Epithelial cell of proximal tubule (primary cell): Measurements from ENCODE around the gene MYB. TPM values are rescaled to one million over a fixed set of nuclear protein-coding genes. Genes with fewer than 3 reads are reported as not detected.

Experiments
- DNase-seq: peaks from one replicate; pipeline ENCODE4 v3.0.0-alpha.2; 2011; ENCODE audit warnings: low read depth
- H3K4me3 ChIP-seq: 2 replicates; pipeline ENCODE4 v1.5.1; 2011; ENCODE audit warnings: low read depth, mild to moderate bottlenecking, low read length
- CTCF ChIP-seq: conservative IDR thresholded peaks from 2 replicates; pipeline ENCODE4 v1.5.1; 2012; ENCODE audit warnings: low read depth, mild to moderate bottlenecking, low read length
- total RNA-seq: library from RNA; depleted of rRNA; stranded (reverse); fragments of >200 nt; gene quantifications from 2 replicates; pipeline ENCODE4 v1.2.3, GENCODE V29; 2015

MYB gene
- total RNA-seq, 1 donor from 2014 or later: 1.4 TPM

DNA sequence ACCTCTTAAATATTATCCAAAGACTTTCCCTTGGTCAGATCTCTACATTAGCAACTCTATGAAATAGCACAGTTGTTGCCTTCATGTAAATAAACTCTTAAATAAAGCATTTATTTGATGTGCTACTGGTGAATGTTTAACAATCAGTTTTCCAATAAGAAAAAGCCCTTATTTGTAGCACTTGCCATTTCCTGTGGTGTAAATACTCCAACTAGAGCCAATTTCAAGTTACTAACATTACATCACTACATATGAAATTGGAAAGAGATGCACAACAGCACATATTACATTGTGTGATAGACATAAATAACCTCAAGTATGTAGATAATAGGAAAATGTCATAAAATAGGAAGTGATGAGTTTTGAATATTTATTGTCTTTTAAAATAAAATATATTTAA is 5.0 kb upstream of the MYB start:
- H3K4me3 ChIP-seq: no peak overlapping the region
- DNase-seq: no peak
- no peak for TF ChIP-seq CTCF

DNA sequence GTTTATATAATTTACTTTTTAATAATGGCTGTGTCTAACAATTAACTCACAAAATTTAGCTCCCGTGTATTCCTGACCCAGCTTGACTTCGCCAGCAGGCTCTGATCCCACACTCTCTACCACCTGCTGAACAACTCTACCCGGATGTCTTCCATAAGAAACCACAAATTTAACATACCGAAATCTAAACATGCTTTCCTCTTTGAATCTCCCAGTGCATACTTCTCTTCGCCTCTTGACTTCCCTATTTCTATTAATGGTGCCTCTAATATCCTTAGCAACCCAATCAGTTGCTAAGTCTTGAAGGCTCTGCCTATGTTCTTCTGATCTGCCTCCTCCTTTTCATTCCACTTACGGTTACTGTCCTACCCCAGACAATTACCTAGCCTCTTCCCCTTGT is 4.6 kb upstream of the MYB start:
- TF ChIP-seq CTCF: no peak
- H3K4me3 ChIP-seq: no peak overlapping the region
- DNase-seq: no peak

DNA sequence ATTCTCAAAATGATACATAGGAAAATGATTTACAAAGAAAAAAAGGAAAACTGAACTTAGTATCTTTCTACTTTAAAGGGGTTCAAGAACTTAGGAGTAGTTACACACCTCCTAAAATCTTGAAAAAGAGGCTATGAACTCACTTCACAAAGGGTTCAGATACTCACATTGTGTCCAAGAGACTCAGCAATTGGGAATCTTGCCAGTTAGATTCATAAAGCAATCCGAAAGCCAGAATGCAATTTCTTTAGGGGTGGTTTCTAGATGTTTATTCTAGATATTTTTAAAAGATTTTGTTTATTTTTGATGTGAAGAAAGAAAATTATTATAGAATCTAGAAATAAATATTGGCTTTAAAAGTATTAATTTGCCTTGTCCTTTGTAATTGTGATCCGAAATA is 1.7 kb upstream of the MYB start:
- DNase-seq: no peak
- no peak for TF ChIP-seq CTCF
- H3K4me3 ChIP-seq: no peak overlapping the region

- H3K4me3 ChIP-seq: no peak overlapping the region
- no peak for DNase-seq
- no peak for TF ChIP-seq CTCF
Measured at GRCh38 chr6:135179920-135180541, 1.1 kb upstream of the MYB start.

- peak overlapping the region; percentile 51 for H3K4me3 ChIP-seq
- no peak for TF ChIP-seq CTCF
- DNase-seq: no peak
Measured at GRCh38 chr6:135181333-135182070, 394 bp downstream of the MYB start.

- no peak for DNase-seq
- no peak for TF ChIP-seq CTCF
Measured at GRCh38 chr6:135182071-135183001, 1.2 kb downstream of the MYB start.

More at GRCh38 chr6:135182071-135183001, 1.2 kb downstream of the MYB start:
- H3K4me3 ChIP-seq: peak overlapping the region; percentile 51
